GM18907 (cell line): Measurements from ENCODE around the gene ALDH3A1.

Experiments
- ATAC-seq: cut with Tn5 transposase; IDR thresholded peaks from one replicate; pipeline ENCODE4 v1.9.1; 2021; ENCODE audit warnings: mild to moderate bottlenecking, moderate library complexity; ENCODE audit not compliant: unreplicated experiment

Gene ALDH3A1

DNA sequence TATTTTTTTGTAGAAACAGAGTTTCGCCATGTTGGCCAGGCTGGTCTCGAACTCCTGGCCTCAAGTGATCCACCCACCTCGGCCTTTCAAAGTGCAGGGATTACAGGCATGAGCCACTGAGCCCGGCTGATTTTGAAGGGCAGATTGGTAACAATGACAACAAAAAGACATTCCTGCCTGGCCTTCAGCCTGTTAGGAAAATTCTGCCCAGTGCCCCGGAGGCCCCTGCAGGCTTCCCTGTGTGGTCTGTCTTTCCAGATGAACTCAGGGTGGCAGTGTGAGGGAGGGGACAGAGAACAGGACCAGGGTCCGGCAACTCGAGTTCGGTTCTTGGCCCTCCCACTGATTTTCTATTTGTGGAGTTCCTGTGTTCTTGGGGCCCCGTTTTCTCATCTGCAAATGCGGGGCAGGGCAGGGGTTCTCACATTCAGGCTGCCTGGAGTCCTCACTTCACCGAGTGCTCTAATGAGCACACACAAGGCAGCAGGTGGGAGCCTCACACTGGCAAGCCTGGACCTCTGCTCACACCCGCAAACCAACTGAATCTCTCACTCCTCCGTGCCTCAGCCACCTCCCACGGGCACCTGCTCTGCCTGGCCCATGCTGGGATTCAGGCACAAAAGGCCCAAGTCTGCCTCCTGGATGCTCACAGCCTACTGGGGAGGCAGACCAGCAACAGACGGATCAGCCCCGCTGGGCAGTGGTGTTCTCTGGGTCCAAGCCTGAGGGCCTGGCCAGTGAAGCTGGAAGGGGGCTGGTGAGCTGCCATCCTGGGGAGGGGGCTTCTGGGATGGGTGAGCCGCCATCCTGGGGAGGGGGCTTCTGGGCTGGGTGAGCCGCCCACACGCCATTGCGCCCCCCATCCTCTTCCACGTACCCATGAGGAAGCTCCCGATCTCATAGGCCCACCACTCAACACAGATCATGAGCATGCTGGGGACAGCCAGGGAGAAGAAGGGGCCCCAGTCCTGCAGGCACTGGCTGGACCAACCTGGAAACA, 42.0 kb downstream of the ALDH3A1 start:
- no peak for ATAC-seq

- no peak for ATAC-seq
Observed at GRCh38 chr17:19705201-19705600, 42.9 kb downstream of the ALDH3A1 start.

- no peak for ATAC-seq
Observed at GRCh38 chr17:19703828-19704613, 44.1 kb downstream of the ALDH3A1 start.

DNA sequence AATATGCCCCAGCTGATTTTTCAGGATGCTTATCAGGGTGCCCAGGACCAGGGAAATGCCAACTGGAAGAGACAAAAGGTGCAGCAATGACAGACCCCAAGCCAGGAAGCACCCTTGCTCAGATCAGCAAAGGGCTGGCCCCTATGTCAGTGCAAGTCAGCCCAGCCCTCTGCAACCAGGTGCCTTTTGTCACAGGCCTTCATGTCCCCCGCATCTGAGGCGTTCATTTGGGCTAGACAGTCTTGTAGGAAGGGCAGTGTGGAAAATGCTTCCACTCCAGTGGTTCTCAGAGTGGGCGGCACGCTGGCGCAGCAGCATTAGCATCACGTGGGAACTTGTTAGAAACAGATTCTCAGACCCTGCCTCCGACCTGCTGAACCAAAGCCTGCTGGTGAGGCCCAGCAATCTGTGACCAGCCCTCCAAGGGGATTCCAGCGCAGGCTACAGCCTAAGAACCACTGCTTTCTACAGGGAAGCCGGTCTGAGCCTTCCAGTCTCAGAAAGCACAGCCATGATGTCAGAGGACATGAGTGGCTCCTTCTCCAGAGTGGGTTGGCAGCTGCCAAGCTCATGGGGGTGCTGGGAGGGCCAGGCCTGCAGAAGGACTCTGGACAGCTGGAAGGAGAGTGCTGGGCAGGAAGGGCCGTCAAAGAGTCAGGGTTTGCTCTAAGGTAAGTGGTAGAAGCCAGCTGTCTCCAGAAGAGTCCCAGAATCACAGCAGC, 44.8 kb downstream of the ALDH3A1 start:
- ATAC-seq, result no peak

GRCh38 chr17:19702217-19702641, 45.9 kb downstream of the ALDH3A1 start:
- no peak for ATAC-seq
